ENCODE results near the gene UQCRC2.

DNA sequence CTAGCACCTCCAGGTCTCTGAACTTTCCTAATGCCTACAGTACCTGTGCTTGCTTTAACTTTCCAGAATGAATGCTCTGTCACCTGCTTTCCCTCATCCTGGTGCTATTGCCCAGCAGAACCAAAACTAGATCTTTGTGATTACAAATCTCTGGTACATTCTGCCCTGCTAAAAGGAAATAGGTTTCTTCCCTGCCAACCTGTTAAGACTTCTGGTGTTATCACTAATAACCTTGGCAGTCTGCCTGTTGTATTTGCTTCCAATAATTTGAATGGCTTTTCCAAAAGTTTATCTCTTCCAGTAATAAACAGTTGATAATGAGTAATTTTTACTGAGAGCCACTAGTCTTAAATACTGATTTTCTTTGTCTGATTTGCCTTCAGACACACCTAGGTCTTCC, 32.4 kb downstream of the UQCRC2 start:
- TF ChIP-seq, protein P1, sequence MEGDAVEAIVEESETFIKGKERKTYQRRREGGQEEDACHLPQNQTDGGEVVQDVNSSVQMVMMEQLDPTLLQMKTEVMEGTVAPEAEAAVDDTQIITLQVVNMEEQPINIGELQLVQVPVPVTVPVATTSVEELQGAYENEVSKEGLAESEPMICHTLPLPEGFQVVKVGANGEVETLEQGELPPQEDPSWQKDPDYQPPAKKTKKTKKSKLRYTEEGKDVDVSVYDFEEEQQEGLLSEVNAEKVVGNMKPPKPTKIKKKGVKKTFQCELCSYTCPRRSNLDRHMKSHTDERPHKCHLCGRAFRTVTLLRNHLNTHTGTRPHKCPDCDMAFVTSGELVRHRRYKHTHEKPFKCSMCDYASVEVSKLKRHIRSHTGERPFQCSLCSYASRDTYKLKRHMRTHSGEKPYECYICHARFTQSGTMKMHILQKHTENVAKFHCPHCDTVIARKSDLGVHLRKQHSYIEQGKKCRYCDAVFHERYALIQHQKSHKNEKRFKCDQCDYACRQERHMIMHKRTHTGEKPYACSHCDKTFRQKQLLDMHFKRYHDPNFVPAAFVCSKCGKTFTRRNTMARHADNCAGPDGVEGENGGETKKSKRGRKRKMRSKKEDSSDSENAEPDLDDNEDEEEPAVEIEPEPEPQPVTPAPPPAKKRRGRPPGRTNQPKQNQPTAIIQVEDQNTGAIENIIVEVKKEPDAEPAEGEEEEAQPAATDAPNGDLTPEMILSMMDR (IDR thresholded peaks at IDR 0.05; ENCODE audit: low read depth, low read length, poor library complexity, severe bottlenecking) = no peak
- TF ChIP-seq EZH2phosphoT487 (IDR thresholded peaks at IDR 0.05; ENCODE audit: borderline replicate concordance, low read length) = no peak
